ENCODE measurements around the gene EEF1AKMT2.
A peak's percentile ranks its signal among the peaks of the same experiment; 100 is the strongest.

EEF1AKMT2 gene

GRCh38 chr10:124708922-124709520, 82.7 kb downstream of the EEF1AKMT2 start:
- H3K9me3 Mint-ChIP-seq = no peaks in the 10 kb centered on the region
- DNase-seq (ENCODE audit: low spot score in 2 of 2) (no peak), ATAC-seq (no peak)
- peak overlapping the region; percentile 41 for H3K4me3 Mint-ChIP-seq
- H3K4me1 Mint-ChIP-seq = peaks cover 89% of the 10 kb centered on the region
- peak overlapping the region; percentile 99 for H3K27ac Mint-ChIP-seq
- peaks cover 58% of the 10 kb centered on the region for H3K36me3 Mint-ChIP-seq

- no peaks in the 10 kb centered on the region for H3K9me3 Mint-ChIP-seq
- peak overlapping the region; percentile 99 for H3K27ac Mint-ChIP-seq
- ATAC-seq (peak; percentile 33), DNase-seq (ENCODE audit: low spot score in 2 of 2) (no peak)
- peaks cover 89% of the 10 kb centered on the region for H3K4me1 Mint-ChIP-seq
- peaks cover 65% of the 10 kb centered on the region for H3K36me3 Mint-ChIP-seq
- peak overlapping the region; percentile 41 for H3K4me3 Mint-ChIP-seq
Measured at GRCh38 chr10:124708246-124708779, 83.4 kb downstream of the EEF1AKMT2 start.

All from stimulated activated effector memory CD8-positive, alpha-beta T cell treated with anti-CD3 and anti-CD28 coated beads, Interleukin-12 subunit alpha, Interleukin-12 subunit beta, amount 100 ng/mL, for 72 hours (primary cell).